OCI-LY1 (cell line): ENCODE data around the gene DCDC1.

Source experiments
- H2AFZ ChIP-seq: fragments of 200-600 bp; sonication (generic), shearing (Covaris generic); 2 replicates; pipeline ENCODE4 v1.6.0; 2014; ENCODE audit warnings: antibody characterized with exemption, mild to moderate bottlenecking, low read length
- H3F3A ChIP-seq: fragments of 200-600 bp; sonication (generic), shearing (Covaris generic); 2 replicates; pipeline ENCODE4 v1.6.0; 2014; ENCODE audit warnings: mild to moderate bottlenecking, antibody characterized with exemption, low read length, moderate library complexity; ENCODE audit not compliant: insufficient read depth
- H3K27ac ChIP-seq: fragments of 200-600 bp; sonication (generic); 2 replicates; pipeline ENCODE4 v1.5.1; 2014; ENCODE audit warnings: low read length, mixed run types, mild to moderate bottlenecking, low read depth; ENCODE audit not compliant: poor library complexity, severe bottlenecking
- H3K27me3 ChIP-seq: fragments of 200-600 bp; sonication (generic); 2 replicates; pipeline ENCODE4 v1.6.0; 2014; ENCODE audit warnings: antibody characterized with exemption, mild to moderate bottlenecking, low read length, moderate library complexity; ENCODE audit not compliant: insufficient read depth
- H3K36me3 ChIP-seq: fragments of 200-600 bp; sonication (generic); 2 replicates; pipeline ENCODE4 v1.6.1; 2014; ENCODE audit warnings: mild to moderate bottlenecking, antibody characterized with exemption, low read length, moderate library complexity, mixed read lengths; ENCODE audit not compliant: insufficient read depth
- H3K4me1 ChIP-seq: fragments of 200-600 bp; sonication (generic); 2 replicates; pipeline ENCODE4 v1.5.1; 2014; ENCODE audit warnings: mild to moderate bottlenecking, low read length, moderate library complexity; ENCODE audit not compliant: insufficient read depth, severe bottlenecking
- H3K4me2 ChIP-seq: fragments of 200-600 bp; sonication (generic), shearing (Covaris generic); 2 replicates; pipeline ENCODE4 v1.6.1; 2014; ENCODE audit warnings: low read length
- H3K4me3 ChIP-seq: fragments of 200-600 bp; sonication (generic); 2 replicates; pipeline ENCODE4 v1.5.1; 2014; ENCODE audit warnings: low read length, low read depth, mild to moderate bottlenecking, mixed read lengths; ENCODE audit not compliant: poor library complexity, severe bottlenecking
- H3K79me2 ChIP-seq: fragments of 200-600 bp; shearing (Covaris generic); 2 replicates; pipeline ENCODE4 v1.6.1; 2016; ENCODE audit warnings: mixed run types, low read length, mixed read lengths; ENCODE audit not compliant: insufficient read depth
- H3K9ac ChIP-seq: fragments of 200-600 bp; sonication (generic), shearing (Covaris generic); 2 replicates; pipeline ENCODE4 v1.6.1; 2014; ENCODE audit warnings: mild to moderate bottlenecking, low read length, mixed read lengths
- H3K9me2 ChIP-seq: fragments of 200-600 bp; sonication (generic), shearing (Covaris generic); 2 replicates; pipeline ENCODE4 v1.6.1; 2014; ENCODE audit warnings: low read depth, mild to moderate bottlenecking, low read length, mixed read lengths
- H3K9me3 ChIP-seq: fragments of 200-600 bp; shearing (Covaris generic); 2 replicates; pipeline ENCODE4 v1.6.1; 2014; ENCODE audit warnings: low read length, mixed read lengths
- H4K20me1 ChIP-seq: fragments of 200-600 bp; sonication (generic), shearing (Covaris generic); 2 replicates; pipeline ENCODE4 v1.6.0; 2016; ENCODE audit warnings: mild to moderate bottlenecking, low read length; ENCODE audit not compliant: insufficient read depth
- EZH2 ChIP-seq: fragments of 200-600 bp; sonication (generic), shearing (Covaris generic); IDR thresholded peaks from 2 replicates; pipeline ENCODE4 v1.8.0; 2017; ENCODE audit warnings: borderline replicate concordance, mixed run types, mild to moderate bottlenecking, antibody characterized with exemption, low read length, moderate library complexity, mixed read lengths
- TF ChIP-seq, protein P1 (sequence below): fragments of 200-600 bp; sonication (generic), shearing (Covaris generic); IDR thresholded peaks from 2 replicates; pipeline ENCODE4 v1.5.1; 2017; ENCODE audit warnings: mild to moderate bottlenecking, antibody characterized with exemption, low read length, moderate library complexity, mixed read lengths

DCDC1 gene

DNA sequence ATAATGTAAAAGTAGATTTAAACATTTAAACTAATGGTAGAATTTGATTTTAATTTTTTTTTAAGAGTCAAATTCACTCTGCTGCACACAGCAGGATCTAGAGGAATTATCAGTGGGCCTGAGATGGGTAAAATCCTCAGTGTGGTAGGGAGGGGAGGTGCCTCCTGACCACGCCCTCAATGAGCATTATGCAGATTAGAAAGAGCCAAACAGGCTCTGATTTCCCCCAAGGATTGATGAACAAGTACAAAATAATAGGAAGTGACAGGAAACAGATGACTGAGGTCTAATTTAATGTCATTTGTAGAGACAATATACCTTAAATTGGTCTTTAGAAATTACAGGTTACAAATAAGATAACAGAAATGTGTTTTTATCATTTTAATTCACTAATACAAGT lies 155.2 kb downstream of the DCDC1 start:
- Histone ChIP-seq H2AFZ (no peak overlapping the region), H3K9me3 (no peaks in the 10 kb centered on the region), H3K4me3 (no peak overlapping the region), H4K20me1 (no peaks in the 10 kb centered on the region), H3K36me3 (no peaks in the 10 kb centered on the region), H3K27ac (no peak overlapping the region), H3F3A (no peaks in the 10 kb centered on the region), H3K4me1 (no peaks in the 10 kb centered on the region), H3K4me2 (no peak overlapping the region), H3K9me2 (no peaks in the 10 kb centered on the region), H3K27me3 (no peaks in the 10 kb centered on the region), H3K9ac (no peak overlapping the region), H3K79me2 (no peaks in the 10 kb centered on the region)
- TF ChIP-seq, protein P1, sequence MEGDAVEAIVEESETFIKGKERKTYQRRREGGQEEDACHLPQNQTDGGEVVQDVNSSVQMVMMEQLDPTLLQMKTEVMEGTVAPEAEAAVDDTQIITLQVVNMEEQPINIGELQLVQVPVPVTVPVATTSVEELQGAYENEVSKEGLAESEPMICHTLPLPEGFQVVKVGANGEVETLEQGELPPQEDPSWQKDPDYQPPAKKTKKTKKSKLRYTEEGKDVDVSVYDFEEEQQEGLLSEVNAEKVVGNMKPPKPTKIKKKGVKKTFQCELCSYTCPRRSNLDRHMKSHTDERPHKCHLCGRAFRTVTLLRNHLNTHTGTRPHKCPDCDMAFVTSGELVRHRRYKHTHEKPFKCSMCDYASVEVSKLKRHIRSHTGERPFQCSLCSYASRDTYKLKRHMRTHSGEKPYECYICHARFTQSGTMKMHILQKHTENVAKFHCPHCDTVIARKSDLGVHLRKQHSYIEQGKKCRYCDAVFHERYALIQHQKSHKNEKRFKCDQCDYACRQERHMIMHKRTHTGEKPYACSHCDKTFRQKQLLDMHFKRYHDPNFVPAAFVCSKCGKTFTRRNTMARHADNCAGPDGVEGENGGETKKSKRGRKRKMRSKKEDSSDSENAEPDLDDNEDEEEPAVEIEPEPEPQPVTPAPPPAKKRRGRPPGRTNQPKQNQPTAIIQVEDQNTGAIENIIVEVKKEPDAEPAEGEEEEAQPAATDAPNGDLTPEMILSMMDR, result no peak
- no peak for TF ChIP-seq EZH2

GRCh38 chr11:31199378-31199777 lies 170.2 kb downstream of the DCDC1 start:
- no peak overlapping the region for H2AFZ ChIP-seq
- no peaks in the 10 kb centered on the region for H3F3A ChIP-seq
- H3K9ac ChIP-seq, result no peak overlapping the region
- TF ChIP-seq EZH2, result no peak
- TF ChIP-seq, protein P1, result no peak
- no peaks in the 10 kb centered on the region for H3K4me1 ChIP-seq
- H3K4me2 ChIP-seq, result no peak overlapping the region
- no peaks in the 10 kb centered on the region for H3K9me3 ChIP-seq
- H3K27me3 ChIP-seq, result no peaks in the 10 kb centered on the region
- H4K20me1 ChIP-seq, result no peaks in the 10 kb centered on the region
- no peak overlapping the region for H3K27ac ChIP-seq
- no peaks in the 10 kb centered on the region for H3K36me3 ChIP-seq
- H3K9me2 ChIP-seq, result no peaks in the 10 kb centered on the region
- no peak overlapping the region for H3K4me3 ChIP-seq
- no peaks in the 10 kb centered on the region for H3K79me2 ChIP-seq

- no peaks in the 10 kb centered on the region for H3K27me3 ChIP-seq
- no peak overlapping the region for H3K9ac ChIP-seq
- no peaks in the 10 kb centered on the region for H3K9me3 ChIP-seq
- TF ChIP-seq, protein P1, result no peak
- no peak for TF ChIP-seq EZH2
- H3K36me3 ChIP-seq, result no peaks in the 10 kb centered on the region
- no peaks in the 10 kb centered on the region for H3K4me1 ChIP-seq
- no peak overlapping the region for H2AFZ ChIP-seq
- H3K9me2 ChIP-seq, result no peaks in the 10 kb centered on the region
- H3K27ac ChIP-seq, result no peak overlapping the region
- H4K20me1 ChIP-seq, result no peaks in the 10 kb centered on the region
- H3K4me2 ChIP-seq, result no peak overlapping the region
- H3F3A ChIP-seq, result no peaks in the 10 kb centered on the region
- no peaks in the 10 kb centered on the region for H3K79me2 ChIP-seq
- no peak overlapping the region for H3K4me3 ChIP-seq
Observed at GRCh38 chr11:31173926-31174680, 195.4 kb downstream of the DCDC1 start.
